Measurements from ENCODE around the gene IFI27L1.

GRCh38 chr14:94040247-94040646, 40.9 kb upstream of the IFI27L1 start:
- TF ChIP-seq CTCF (IDR thresholded peaks at IDR 0.05) (no peak), ZFX (IDR thresholded peaks at IDR 0.05; ENCODE audit: borderline replicate concordance) (no peak)
